Esophagus squamous epithelium (tissue), 4 donors: ENCODE results near the gene NDRG4.
"Not testable (repeated sequence)": the region's sequence is repeated elsewhere in the genome, so short reads cannot be mapped to it uniquely, and the experiment has no call there.

Experiments
- CTCF ChIP-seq, 6 experiments: fragments of 450-650 bp in 4 of 6; fragments of 200-600 bp in 2 of 6; sonication (generic) in 2 of 6; IDR thresholded peaks; one replicate each; pipeline ENCODE4 v1.5.1; 2016 to 2019; ENCODE audit warnings: antibody characterized with exemption in 6 of 6, mild to moderate bottlenecking in 4 of 6, moderate library complexity in 4 of 6
- POLR2A ChIP-seq, 4 donors: fragments of 450-650 bp; IDR thresholded peaks; one replicate each; pipeline ENCODE4 v1.6.1; 2017; ENCODE audit warnings: antibody characterized with exemption in 4 of 4, mild to moderate bottlenecking in 4 of 4, moderate library complexity in 3 of 4

DNA sequence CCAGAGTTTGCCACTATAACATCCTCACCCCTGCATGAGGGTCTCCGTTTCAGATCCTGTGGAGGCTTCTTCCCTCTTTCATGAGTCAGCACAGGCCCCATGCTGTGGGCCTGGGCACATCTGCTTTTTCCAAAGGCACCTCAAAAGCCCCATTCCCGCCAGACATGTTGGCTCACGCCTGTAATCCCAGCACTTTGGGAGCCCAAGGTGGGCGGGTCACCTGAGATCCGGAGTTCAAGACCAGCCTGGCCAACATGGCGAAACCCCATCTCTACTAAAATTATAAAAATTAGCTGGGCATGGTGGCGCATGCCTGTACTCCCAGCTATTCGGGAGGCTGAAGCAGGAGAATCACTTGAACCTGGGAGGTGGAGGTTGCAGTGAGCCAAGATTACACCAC lies 9.4 kb upstream of the NDRG4 start:
- TF ChIP-seq CTCF, POLR2A (IDR thresholded peaks at IDR 0.05): not testable (repeated sequence)
